Measurements from ENCODE around the gene FBXO5. TPM values are rescaled to one million over a fixed set of nuclear protein-coding genes. Genes with fewer than 3 reads are reported as not detected.

FBXO5 gene
- polyA plus RNA-seq, 1 experiment, result 4.8 TPM

DNA sequence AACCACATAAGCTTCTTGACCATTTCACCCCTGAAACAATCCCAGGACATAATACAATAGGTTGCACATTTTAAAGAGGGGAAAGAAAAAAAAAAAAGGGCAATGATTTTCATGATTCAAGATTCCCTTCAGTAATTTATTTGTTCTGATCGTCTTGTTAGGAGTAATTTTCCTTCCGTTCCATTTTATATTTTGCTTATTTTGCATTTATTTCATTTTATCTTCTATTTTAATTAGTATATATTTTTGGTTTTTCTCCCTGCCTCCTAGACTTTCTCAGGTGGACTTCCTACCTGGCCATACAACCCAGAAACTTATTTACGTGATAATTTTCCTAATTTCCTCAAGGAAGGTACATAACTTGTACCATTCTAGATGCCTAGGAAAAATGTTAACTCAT lies 32.6 kb downstream of the FBXO5 start:
- ChIA-PET POLR2A (no interaction called here), CTCF (interaction anchor here (1.0 to 3.6 kb wide), 5 partner anchors 52 to 662 kb away, joined by 3 to 27 read pairs (median 5); no protein-coding TSS in a partner anchor)
- Histone ChIP-seq H3K36me3 (ENCODE audit: control insufficient read depth, insufficient read depth, low read length) (no peaks in the 10 kb centered on the region), H3K4me3 (ENCODE audit: low read depth, low read length) (no peak overlapping the region), H3K27me3 (ENCODE audit: control insufficient read depth, insufficient read depth, low read length) (no peaks in the 10 kb centered on the region; the same call in 1 of the 2 replicates)
- TF ChIP-seq, protein P1, sequence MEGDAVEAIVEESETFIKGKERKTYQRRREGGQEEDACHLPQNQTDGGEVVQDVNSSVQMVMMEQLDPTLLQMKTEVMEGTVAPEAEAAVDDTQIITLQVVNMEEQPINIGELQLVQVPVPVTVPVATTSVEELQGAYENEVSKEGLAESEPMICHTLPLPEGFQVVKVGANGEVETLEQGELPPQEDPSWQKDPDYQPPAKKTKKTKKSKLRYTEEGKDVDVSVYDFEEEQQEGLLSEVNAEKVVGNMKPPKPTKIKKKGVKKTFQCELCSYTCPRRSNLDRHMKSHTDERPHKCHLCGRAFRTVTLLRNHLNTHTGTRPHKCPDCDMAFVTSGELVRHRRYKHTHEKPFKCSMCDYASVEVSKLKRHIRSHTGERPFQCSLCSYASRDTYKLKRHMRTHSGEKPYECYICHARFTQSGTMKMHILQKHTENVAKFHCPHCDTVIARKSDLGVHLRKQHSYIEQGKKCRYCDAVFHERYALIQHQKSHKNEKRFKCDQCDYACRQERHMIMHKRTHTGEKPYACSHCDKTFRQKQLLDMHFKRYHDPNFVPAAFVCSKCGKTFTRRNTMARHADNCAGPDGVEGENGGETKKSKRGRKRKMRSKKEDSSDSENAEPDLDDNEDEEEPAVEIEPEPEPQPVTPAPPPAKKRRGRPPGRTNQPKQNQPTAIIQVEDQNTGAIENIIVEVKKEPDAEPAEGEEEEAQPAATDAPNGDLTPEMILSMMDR (IDR thresholded peaks at IDR 0.05; ENCODE audit: insufficient read depth, low read depth, low read length), result no peak
- no peak for DNase-seq (ENCODE audit: low read depth)

DNA sequence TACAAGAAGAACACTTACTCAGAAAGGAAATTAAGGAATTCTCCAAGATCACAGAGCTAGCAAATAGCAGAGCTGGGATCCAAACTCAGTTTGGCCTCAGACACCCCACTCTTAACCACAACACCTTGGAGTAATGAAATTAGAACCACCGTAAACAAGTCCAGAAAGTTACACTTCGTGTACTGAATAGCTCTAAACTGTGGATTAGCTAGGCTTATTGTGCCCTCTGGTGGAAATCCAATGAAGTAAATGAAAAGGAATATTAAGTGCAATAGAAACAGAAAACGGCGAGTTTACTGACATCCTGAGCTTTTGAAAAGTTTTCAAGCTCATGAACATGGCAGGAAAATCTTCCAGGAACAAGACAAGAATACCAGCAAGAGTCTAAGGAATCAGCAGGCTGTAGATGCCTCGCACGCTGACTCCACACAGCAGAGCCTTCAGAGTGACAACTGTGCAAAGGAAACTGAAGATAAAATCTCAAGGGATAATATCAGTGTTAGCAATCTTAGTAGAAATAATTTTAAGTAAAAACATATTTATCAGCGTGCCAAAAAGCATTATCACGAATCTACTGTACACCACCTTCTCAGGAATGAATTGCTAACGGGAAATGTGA lies 34.6 kb downstream of the FBXO5 start:
- Histone ChIP-seq H3K4me3 (ENCODE audit: low read depth, low read length) (no peak overlapping the region), H3K36me3 (ENCODE audit: control insufficient read depth, insufficient read depth, low read length) (no peaks in the 10 kb centered on the region), H3K27me3 (ENCODE audit: control insufficient read depth, insufficient read depth, low read length) (no peaks in the 10 kb centered on the region; the same call in 1 of the 2 replicates)
- no peak for DNase-seq (ENCODE audit: low read depth)
- ChIA-PET POLR2A (no interaction called here), CTCF (interaction anchor here (0.6 to 3.6 kb wide), 16 partner anchors 9 to 1484 kb away, joined by 3 to 27 read pairs (median 3); no protein-coding TSS in a partner anchor)
- TF ChIP-seq, protein P1 (IDR thresholded peaks at IDR 0.05; ENCODE audit: insufficient read depth, low read depth, low read length), result peak; percentile 74

DNA sequence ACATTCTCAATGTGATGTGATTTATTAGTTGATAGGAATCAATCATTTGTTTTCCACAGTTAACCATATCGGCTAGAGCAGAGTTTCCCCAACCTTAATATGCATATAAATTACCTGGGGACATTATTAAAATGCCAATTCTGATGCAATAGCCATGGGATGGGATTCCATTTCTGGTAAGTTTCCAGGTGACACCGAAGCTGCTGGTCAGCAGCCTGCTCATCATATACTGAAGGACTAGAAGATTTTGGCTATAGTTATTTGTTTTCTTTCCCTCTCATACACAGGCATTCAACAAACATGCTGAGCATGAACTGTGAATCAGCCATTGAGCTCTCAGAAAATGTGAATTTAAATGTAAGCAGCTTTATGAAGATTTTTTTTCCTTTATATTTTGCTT lies 35.8 kb downstream of the FBXO5 start:
- CTCF ChIA-PET, result interaction anchor here (1.6 to 3.6 kb wide), 3 partner anchors 26 to 83 kb away, joined by 5 to 27 read pairs (median 6); no protein-coding TSS in a partner anchor
- POLR2A ChIA-PET, result no interaction called here
- DNase-seq (ENCODE audit: low read depth), result no peak
- H3K36me3 ChIP-seq (ENCODE audit: control insufficient read depth, insufficient read depth, low read length), result no peaks in the 10 kb centered on the region
- H3K4me3 ChIP-seq (ENCODE audit: low read depth, low read length), result no peak overlapping the region
- H3K27me3 ChIP-seq (ENCODE audit: control insufficient read depth, insufficient read depth, low read length), result no peaks in the 10 kb centered on the region; the same call in 1 of the 2 replicates
- TF ChIP-seq, protein P1 (IDR thresholded peaks at IDR 0.05; ENCODE audit: insufficient read depth, low read depth, low read length), result no peak

DNA sequence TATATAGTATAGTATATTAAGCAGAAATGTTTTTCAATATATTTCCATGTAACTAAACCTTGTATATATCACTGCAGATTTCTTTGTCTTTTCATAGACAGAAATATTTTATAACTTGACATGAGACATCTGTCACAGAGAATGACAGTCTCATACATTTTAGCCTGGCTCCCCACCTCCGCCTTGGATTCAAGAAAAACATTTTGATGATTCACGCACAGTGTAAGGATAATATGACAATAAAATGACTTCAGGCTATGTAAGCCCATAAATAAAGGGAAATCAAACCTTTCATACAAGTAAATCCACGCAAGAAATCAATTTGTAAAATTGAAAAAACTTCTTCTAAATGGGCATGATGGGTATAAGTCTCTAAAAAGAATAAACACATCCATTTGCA lies 36.4 kb downstream of the FBXO5 start:
- CTCF ChIA-PET, result interaction anchor here (3.6 kb wide), 1 partner anchor 82 kb away, joined by 27 read pairs; no protein-coding TSS in a partner anchor
- H3K27me3 ChIP-seq (ENCODE audit: control insufficient read depth, insufficient read depth, low read length), result no peaks in the 10 kb centered on the region; the same call in 1 of the 2 replicates
- no peaks in the 10 kb centered on the region for H3K36me3 ChIP-seq (ENCODE audit: control insufficient read depth, insufficient read depth, low read length)
- POLR2A ChIA-PET, result no interaction called here
- DNase-seq (ENCODE audit: low read depth), result no peak
- TF ChIP-seq, protein P1 (IDR thresholded peaks at IDR 0.05; ENCODE audit: insufficient read depth, low read depth, low read length), result no peak
- H3K4me3 ChIP-seq (ENCODE audit: low read depth, low read length), result no peak overlapping the region

DNA sequence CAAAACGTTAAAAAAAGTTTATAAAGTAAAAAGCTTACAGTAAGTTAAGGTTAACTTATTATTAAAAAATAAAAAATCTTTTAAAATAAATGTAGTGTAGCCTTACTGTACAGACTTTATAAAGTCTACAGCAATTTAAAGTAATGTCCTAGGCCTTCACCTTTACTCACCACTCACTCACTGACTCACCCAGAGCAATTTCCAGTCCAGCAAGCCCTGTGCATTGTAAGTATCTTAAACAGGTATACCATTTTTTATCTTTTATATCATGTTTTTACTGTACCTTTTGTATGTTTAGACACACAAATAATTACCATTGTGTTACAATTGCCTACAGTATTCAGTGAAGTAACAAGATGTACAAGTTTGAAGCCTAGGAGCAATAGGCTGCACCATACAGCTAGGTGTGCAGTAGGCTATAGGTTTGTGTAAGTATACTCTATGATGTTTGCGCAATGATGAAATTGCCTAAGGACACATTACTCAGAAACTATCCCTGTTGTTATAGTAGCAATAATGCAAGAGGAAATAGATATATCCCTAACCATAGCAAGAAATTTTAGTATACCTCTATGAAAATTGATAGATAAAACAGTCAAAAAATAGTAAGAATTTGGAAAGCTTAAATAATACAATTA lies 39.5 kb downstream of the FBXO5 start:
- POLR2A ChIA-PET, result no interaction called here
- DNase-seq (ENCODE audit: low read depth), result no peak
- Histone ChIP-seq H3K36me3 (ENCODE audit: control insufficient read depth, insufficient read depth, low read length) (no peaks in the 10 kb centered on the region), H3K27me3 (ENCODE audit: control insufficient read depth, insufficient read depth, low read length) (no peaks in the 10 kb centered on the region; the same call in 1 of the 2 replicates), H3K4me3 (ENCODE audit: low read depth, low read length) (no peak overlapping the region)
- CTCF ChIA-PET, result interaction anchor here (0.9 to 2.1 kb wide), 2 partner anchors 11 to 79 kb away, joined by 3 to 8 read pairs; no protein-coding TSS in a partner anchor
- TF ChIP-seq, protein P1 (IDR thresholded peaks at IDR 0.05; ENCODE audit: insufficient read depth, low read depth, low read length), result no peak

Data from BJ (cell line).